K562 (cell line): ENCODE measurements around the gene PRDM16. TPM values are rescaled to one million over a fixed set of nuclear protein-coding genes. Genes with fewer than 3 reads are reported as not detected.

Experiments
- ATAC-seq: fragments of 200-7000 bp; cut with Tn5 transposase; 3 replicates; pipeline ENCODE4 v1.9.1; 2020; ENCODE audit warnings: moderate library complexity
- BruUV-seq: library from RNA; stranded (reverse); fragments of 400-500 nt; replicated peaks from 2 replicates; lab custom pipeline; 2021; lab: Mats Ljungman, UMichigan
- CTCF ChIA-PET: fragments of 300-600 bp; formaldehyde crosslinking; extraction: SDS; loops from one replicate; lab custom pipeline; 2021; ENCODE audit warnings: low intra/inter-chr PET ratio; lab: Yijun Ruan, JAX
- POLR2A ChIA-PET: fragments of 300-600, 350-650 bp; sonication (Branson Sonifier 250); formaldehyde crosslinking; extraction: SDS; loops from one replicate; lab custom pipeline; 2021; ENCODE audit warnings: antibody characterized with exemption, inconsistent platforms; lab: Yijun Ruan, JAX
- DNase-seq, 4 experiments: peaks; one replicate each; pipeline versions ENCODE4 v3.0.0 to v3.0.0-alpha.2; 2011 to 2018; ENCODE audit warnings: low spot score in 3 of 4, mixed read lengths in 3 of 4; ENCODE audit errors: extremely low read depth in 1 of 4
- FAIRE-seq: peaks from 2 replicates; lab custom pipeline; 2011; peaks lifted over from hg19 to GRCh38; lab: Jason Lieb, UNC
- H2AFZ ChIP-seq: 2 replicates; pipeline ENCODE4 v1.6.0; 2011; ENCODE audit warnings: low read depth, low read length, control low read depth, inconsistent platforms
- H3K27ac ChIP-seq: fragments of 200-600 bp; 3 replicates; pipeline ENCODE4 v1.8.0; 2011; ENCODE audit warnings: low read depth, mild to moderate bottlenecking, control low read depth, inconsistent platforms, low read length, moderate library complexity, mixed read lengths; ENCODE audit errors: extremely low read depth
- H3K27me3 ChIP-seq, 2 experiments: fragments of 300-600 bp in 1 of 2; 2 replicates in 1 of 2; 3 replicates in 1 of 2; pipeline versions ENCODE4 v1.6.0 to v1.8.0; 2011; ENCODE audit warnings: inconsistent platforms in 2 of 2, low read length in 2 of 2, mild to moderate bottlenecking in 1 of 2, mixed read lengths in 1 of 2, moderate library complexity in 1 of 2; ENCODE audit not compliant: control insufficient read depth in 2 of 2, insufficient read depth in 2 of 2
- H3K36me3 ChIP-seq: fragments of 300-600 bp; 3 replicates; pipeline ENCODE4 v1.8.0; 2011; ENCODE audit warnings: mild to moderate bottlenecking, low read length, inconsistent platforms; ENCODE audit not compliant: control insufficient read depth, insufficient read depth
- H3K4me1 ChIP-seq, 2 experiments: fragments of 200-600 bp in 1 of 2; replicated peaks in 1 of 2; 2 replicates in 1 of 2; 3 replicates in 1 of 2; pipeline versions ENCODE4 v1.5.1 to v1.8.0; 2011; ENCODE audit warnings: inconsistent platforms in 2 of 2, low read length in 2 of 2, mild to moderate bottlenecking in 1 of 2, mixed read lengths in 1 of 2, moderate library complexity in 1 of 2; ENCODE audit not compliant: control insufficient read depth in 2 of 2, insufficient read depth in 2 of 2
- H3K4me2 ChIP-seq: 2 replicates; pipeline ENCODE4 v1.6.1; 2011; ENCODE audit warnings: low read length, control low read depth, inconsistent platforms, mixed read lengths; ENCODE audit not compliant: insufficient read depth
- H3K4me3 ChIP-seq: fragments of 200-600 bp; sonication (generic), shearing (Covaris generic); 2 replicates; pipeline ENCODE4 v1.5.1; 2016; ENCODE audit warnings: control low read depth, inconsistent platforms
- H3K79me2 ChIP-seq: fragments of 200-600 bp; 3 replicates; pipeline ENCODE4 v1.8.0; 2011; ENCODE audit warnings: low read length, inconsistent platforms; ENCODE audit not compliant: control insufficient read depth, insufficient read depth
- H3K9ac ChIP-seq, 2 experiments: 2 replicates each; pipeline versions ENCODE4 v1.6.0 to v1.6.1; 2011; ENCODE audit warnings: low read depth in 2 of 2, low read length in 2 of 2, control low read depth in 1 of 2, inconsistent platforms in 1 of 2, mild to moderate bottlenecking in 1 of 2, mixed read lengths in 1 of 2; ENCODE audit not compliant: insufficient read depth in 1 of 2
- H3K9me1 ChIP-seq: one replicate; pipeline ENCODE4 v1.6.0; 2011; ENCODE audit warnings: inconsistent platforms, mild to moderate bottlenecking, low read length, moderate library complexity; ENCODE audit not compliant: control insufficient read depth, insufficient read depth
- H3K9me3 ChIP-seq: replicated peaks from 2 replicates; pipeline ENCODE4 v1.5.1; 2011; ENCODE audit warnings: low read depth, low read length, inconsistent platforms; ENCODE audit not compliant: control insufficient read depth, insufficient read depth
- H4K20me1 ChIP-seq: replicated peaks from 2 replicates; pipeline ENCODE4 v1.6.1; 2011; ENCODE audit warnings: low read length, inconsistent platforms, mixed read lengths; ENCODE audit not compliant: control insufficient read depth, insufficient read depth
- AFF4 ChIP-seq: sonication (generic); formaldehyde crosslinking; IDR thresholded peaks from 2 replicates; pipeline ENCODE4 v1.8.0; 2023; ENCODE audit warnings: mild to moderate bottlenecking, missing genetic modification reagents
- CTCFL ChIP-seq: IDR thresholded peaks from 2 replicates; pipeline ENCODE4 v1.6.1; 2011; ENCODE audit warnings: borderline replicate concordance, low read depth, mild to moderate bottlenecking, moderate library complexity, low read length; ENCODE audit not compliant: insufficient read depth, poor library complexity, severe bottlenecking
- HDAC2 ChIP-seq: fragments of 450-650 bp; IDR thresholded peaks from 2 replicates; pipeline ENCODE4 v1.6.1; 2016; ENCODE audit warnings: mild to moderate bottlenecking
- KLF16 ChIP-seq: IDR thresholded peaks from 2 replicates; pipeline ENCODE4 v1.6.1; 2016; ENCODE audit warnings: antibody characterized with exemption
- ZNF274 ChIP-seq: IDR thresholded peaks from 2 replicates; pipeline ENCODE4 v1.6.1; 2011; ENCODE audit warnings: low read depth, mild to moderate bottlenecking, low read length, moderate library complexity, borderline replicate concordance
- ZNF445 ChIP-seq: fragments of 250-450 bp; sonication (Bioruptor Pico); IDR thresholded peaks from 2 replicates; pipeline ENCODE4 v1.4.0; 2020; ENCODE audit warnings: low read depth, mild to moderate bottlenecking, moderate library complexity
- ZNF717 ChIP-seq: fragments of 250-450 bp; sonication (Bioruptor Pico); IDR thresholded peaks from 2 replicates; pipeline ENCODE4 v1.5.0; 2021
- WGBS: fragments of 100-300 bp; shearing (Covaris generic); methylation state at CpG from one replicate; pipeline ENCODE4 v1.1.6; 2016; ENCODE audit warnings: low coverage, mixed read lengths; ENCODE audit not compliant: insufficient coverage; ENCODE audit errors: missing lambda C conversion rate; 5-methylcytosine and 5-hydroxymethylcytosine counted together
- in situ Hi-C: fragments of 300-500 bp; cut with MboI; formaldehyde crosslinking; loops from 4 replicates; pipeline ENCODE4 v1.15.0; 2018; ENCODE audit warnings: inconsistent platforms, mixed read lengths
- intact Hi-C: fragments of 100-400 bp; cut with micrococcal nuclease; formaldehyde crosslinking; loops from 2 replicates; pipeline ENCODE4 v1.14.2; 2022
- polyA plus RNA-seq, 8 experiments: library from polyadenylated mRNA; depleted of rRNA in 4 of 8; stranded (reverse) in 5 of 8; unstranded in 3 of 8; fragments of >200 nt; fragmentation: Nextera tagmentation in 2 of 8; fragmentation: Illumina TruSeq in 1 of 8; extraction: Ambion mirVana in 2 of 8; extraction: Trizol in 1 of 8; gene quantifications; 2 replicates each; pipeline versions ENCODE4 v1.2.1 to v1.2.3, GENCODE V29; 2011 to 2014; ENCODE audit warnings: inconsistent platforms in 1 of 8, missing spikeins in 1 of 8
- total RNA-seq, 7 experiments: library from RNA; depleted of rRNA in 6 of 7; stranded (reverse); fragments of >200 nt in 6 of 7; fragmentation: Illumina TruSeq in 2 of 7; extraction: Trizol in 2 of 7; gene quantifications; 2 replicates each; pipeline versions ENCODE4 v1.2.1 to v1.2.3, GENCODE V29; 2011 to 2021; ENCODE audit warnings: low replicate concordance in 1 of 7
- TF ChIP-seq, protein P1 (sequence below): sonication (generic); formaldehyde crosslinking; IDR thresholded peaks from 2 replicates; pipeline ENCODE4 v1.8.0; 2023; ENCODE audit warnings: mild to moderate bottlenecking, missing genetic modification reagents

The PRDM16 gene
- total and polyA plus RNA-seq, 9 of the 15 experiments (the other 6 are each of a cell fraction or from before 2014, with no cell fraction given), result 0.10 to 0.27 TPM; not detected in 7

- no peak for TF ChIP-seq AFF4 (CRISPR knock-in tag)
- no peak for TF ChIP-seq CTCFL
- TF ChIP-seq ZNF717 (CRISPR knock-in tag), result no peak
These were observed 5.3 kb downstream of the PRDM16 start (continued) for GRCh38 chr1:3074297-3074741.

GRCh38 chr1:3074800-3075199, 5.8 kb downstream of the PRDM16 start:
- ATAC-seq, result no peak
- BruUV-seq, result no TSS peak
- Histone ChIP-seq H2AFZ (no peak overlapping the region), H3K4me1 (peaks cover 0 to 5% of the 10 kb centered on the region in 2 experiments; a peak in 1 of 5 replicates), H3K27me3 (peaks cover 37 to 65% of the 10 kb centered on the region in 2 experiments), H3K9ac (no peak overlapping the region), H3K9me3 (no peaks in the 10 kb centered on the region), H3K4me3 (no peak overlapping the region), H3K27ac (no peak overlapping the region), H3K9me1 (no peaks in the 10 kb centered on the region), H3K36me3 (no peaks in the 10 kb centered on the region), H3K4me2 (no peak overlapping the region), H4K20me1 (peaks cover 14% of the 10 kb centered on the region), H3K79me2 (no peaks in the 10 kb centered on the region)
- in situ Hi-C loops, result no loop called here
- WGBS, result 3% methylated on average over 12 of the region's 12 CpGs
- no peak for DNase-seq
- no peak for TF ChIP-seq HDAC2
- no peak for TF ChIP-seq ZNF445 (CRISPR knock-in tag)
- TF ChIP-seq ZNF274, result no peak
- TF ChIP-seq, protein P1, sequence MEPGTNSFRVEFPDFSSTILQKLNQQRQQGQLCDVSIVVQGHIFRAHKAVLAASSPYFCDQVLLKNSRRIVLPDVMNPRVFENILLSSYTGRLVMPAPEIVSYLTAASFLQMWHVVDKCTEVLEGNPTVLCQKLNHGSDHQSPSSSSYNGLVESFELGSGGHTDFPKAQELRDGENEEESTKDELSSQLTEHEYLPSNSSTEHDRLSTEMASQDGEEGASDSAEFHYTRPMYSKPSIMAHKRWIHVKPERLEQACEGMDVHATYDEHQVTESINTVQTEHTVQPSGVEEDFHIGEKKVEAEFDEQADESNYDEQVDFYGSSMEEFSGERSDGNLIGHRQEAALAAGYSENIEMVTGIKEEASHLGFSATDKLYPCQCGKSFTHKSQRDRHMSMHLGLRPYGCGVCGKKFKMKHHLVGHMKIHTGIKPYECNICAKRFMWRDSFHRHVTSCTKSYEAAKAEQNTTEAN, result no peak
- no peak for TF ChIP-seq KLF16
- ChIA-PET POLR2A (no interaction called here), CTCF (no interaction called here)
- FAIRE-seq, result no peak
- intact Hi-C loops, result no loop called here
